ENCODE measurements around the gene NDST1.

- TF ChIP-seq, protein P1, sequence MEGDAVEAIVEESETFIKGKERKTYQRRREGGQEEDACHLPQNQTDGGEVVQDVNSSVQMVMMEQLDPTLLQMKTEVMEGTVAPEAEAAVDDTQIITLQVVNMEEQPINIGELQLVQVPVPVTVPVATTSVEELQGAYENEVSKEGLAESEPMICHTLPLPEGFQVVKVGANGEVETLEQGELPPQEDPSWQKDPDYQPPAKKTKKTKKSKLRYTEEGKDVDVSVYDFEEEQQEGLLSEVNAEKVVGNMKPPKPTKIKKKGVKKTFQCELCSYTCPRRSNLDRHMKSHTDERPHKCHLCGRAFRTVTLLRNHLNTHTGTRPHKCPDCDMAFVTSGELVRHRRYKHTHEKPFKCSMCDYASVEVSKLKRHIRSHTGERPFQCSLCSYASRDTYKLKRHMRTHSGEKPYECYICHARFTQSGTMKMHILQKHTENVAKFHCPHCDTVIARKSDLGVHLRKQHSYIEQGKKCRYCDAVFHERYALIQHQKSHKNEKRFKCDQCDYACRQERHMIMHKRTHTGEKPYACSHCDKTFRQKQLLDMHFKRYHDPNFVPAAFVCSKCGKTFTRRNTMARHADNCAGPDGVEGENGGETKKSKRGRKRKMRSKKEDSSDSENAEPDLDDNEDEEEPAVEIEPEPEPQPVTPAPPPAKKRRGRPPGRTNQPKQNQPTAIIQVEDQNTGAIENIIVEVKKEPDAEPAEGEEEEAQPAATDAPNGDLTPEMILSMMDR (IDR thresholded peaks at IDR 0.05; ENCODE audit: insufficient read depth, low read length, poor library complexity, severe bottlenecking), result no peak
- TF ChIP-seq EZH2phosphoT487 (conservative IDR thresholded peaks at IDR 0.05; ENCODE audit: low read length), result no peak
These were observed 17.2 kb upstream of the NDST1 start for GRCh38 chr5:150490754-150491153.
